Stimulated activated CD8-positive, alpha-beta memory T cell treated with anti-CD3 and anti-CD28 coated beads, Interleukin-12 subunit alpha, Interleukin-12 subunit beta, amount 100 ng/mL, for 24 hours (primary cell): ENCODE measurements around the gene SLC10A3.
A peak's percentile ranks its signal among the peaks of the same experiment; 100 is the strongest.

Experiments
- DNase-seq: peaks from one replicate; pipeline ENCODE4 v3.0.0-alpha.2; 2020; ENCODE audit errors: extremely low read depth

SLC10A3 gene

GRCh38 chrX:154484255-154485149 is 5.9 kb downstream of the SLC10A3 start:
- no peak for DNase-seq

GRCh38 chrX:154483325-154483724 is 7.1 kb downstream of the SLC10A3 start:
- DNase-seq = no peak

GRCh38 chrX:154482786-154483185 is 7.6 kb downstream of the SLC10A3 start:
- no peak for DNase-seq

- DNase-seq = no peak
Measured at GRCh38 chrX:154481911-154482601, 8.4 kb downstream of the SLC10A3 start.

GRCh38 chrX:154481195-154481594 is 9.2 kb downstream of the SLC10A3 start:
- DNase-seq = no peak

GRCh38 chrX:154478728-154479622 is 11.5 kb downstream of the SLC10A3 start, which contains the start of gene LAGE3:
Gene LAGE3 (minus strand): TSS chrX:154479281. CDS start chrX:154478915, 366 bp downstream.
- DNase-seq = peak; percentile 73

- no peak for DNase-seq
Measured at GRCh38 chrX:154477891-154478477, 12.4 kb downstream of the SLC10A3 start.

- DNase-seq = no peak
Measured at GRCh38 chrX:154476821-154477220, 13.6 kb downstream of the SLC10A3 start.

GRCh38 chrX:154473683-154474082 is 16.7 kb downstream of the SLC10A3 start:
- DNase-seq = no peak

GRCh38 chrX:154472685-154473632 is 17.5 kb downstream of the SLC10A3 start:
- DNase-seq = no peak

GRCh38 chrX:154471839-154472684 is 18.4 kb downstream of the SLC10A3 start:
- no peak for DNase-seq

- no peak for DNase-seq
Measured at GRCh38 chrX:154470914-154471568, 19.4 kb downstream of the SLC10A3 start.

- no peak for DNase-seq
Measured at GRCh38 chrX:154470434-154470833, 20.0 kb downstream of the SLC10A3 start.

- no peak for DNase-seq
Measured at GRCh38 chrX:154469880-154470279, 20.5 kb downstream of the SLC10A3 start.

GRCh38 chrX:154469114-154469513 is 21.3 kb downstream of the SLC10A3 start:
- no peak for DNase-seq

- no peak for DNase-seq
Measured at GRCh38 chrX:154468217-154468616, 22.2 kb downstream of the SLC10A3 start.

- no peak for DNase-seq
Measured at GRCh38 chrX:154467556-154467955, 22.9 kb downstream of the SLC10A3 start.

- DNase-seq = no peak
Measured at GRCh38 chrX:154466907-154467306, 23.5 kb downstream of the SLC10A3 start.

GRCh38 chrX:154466036-154466435 is 24.4 kb downstream of the SLC10A3 start:
- DNase-seq = no peak
